DOHH2 (cell line): Measurements from ENCODE around the gene CCDC12.

Source experiments
- EZH2phosphoT487 ChIP-seq: fragments of 200-600 bp; sonication (generic); IDR thresholded peaks from 2 replicates; pipeline ENCODE4 v1.6.1; 2017; ENCODE audit warnings: borderline replicate concordance, mild to moderate bottlenecking, antibody characterized with exemption, low read length, moderate library complexity, mixed read lengths
- TF ChIP-seq, protein P1 (sequence below): fragments of 200-600 bp; sonication (generic); IDR thresholded peaks from one replicate; pipeline ENCODE4 v1.5.1; 2014; ENCODE audit warnings: antibody characterized with exemption, mild to moderate bottlenecking, low read depth, low read length; ENCODE audit not compliant: poor library complexity, severe bottlenecking

DNA sequence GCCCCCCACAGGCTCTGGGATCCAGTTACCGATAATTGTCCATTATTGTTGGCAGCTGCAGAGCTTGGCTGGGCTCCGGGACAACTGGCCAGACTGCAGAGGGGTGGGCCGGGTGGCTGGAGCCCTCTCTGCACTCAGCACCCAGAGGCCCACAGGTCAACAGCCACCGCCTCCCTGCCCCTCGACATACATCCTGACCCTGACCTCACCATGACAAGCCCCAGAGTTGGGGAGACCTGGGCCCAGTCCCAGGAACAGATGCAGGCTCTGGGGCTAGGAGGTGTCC lies 76.6 kb downstream of the CCDC12 start:
- TF ChIP-seq, protein P1, sequence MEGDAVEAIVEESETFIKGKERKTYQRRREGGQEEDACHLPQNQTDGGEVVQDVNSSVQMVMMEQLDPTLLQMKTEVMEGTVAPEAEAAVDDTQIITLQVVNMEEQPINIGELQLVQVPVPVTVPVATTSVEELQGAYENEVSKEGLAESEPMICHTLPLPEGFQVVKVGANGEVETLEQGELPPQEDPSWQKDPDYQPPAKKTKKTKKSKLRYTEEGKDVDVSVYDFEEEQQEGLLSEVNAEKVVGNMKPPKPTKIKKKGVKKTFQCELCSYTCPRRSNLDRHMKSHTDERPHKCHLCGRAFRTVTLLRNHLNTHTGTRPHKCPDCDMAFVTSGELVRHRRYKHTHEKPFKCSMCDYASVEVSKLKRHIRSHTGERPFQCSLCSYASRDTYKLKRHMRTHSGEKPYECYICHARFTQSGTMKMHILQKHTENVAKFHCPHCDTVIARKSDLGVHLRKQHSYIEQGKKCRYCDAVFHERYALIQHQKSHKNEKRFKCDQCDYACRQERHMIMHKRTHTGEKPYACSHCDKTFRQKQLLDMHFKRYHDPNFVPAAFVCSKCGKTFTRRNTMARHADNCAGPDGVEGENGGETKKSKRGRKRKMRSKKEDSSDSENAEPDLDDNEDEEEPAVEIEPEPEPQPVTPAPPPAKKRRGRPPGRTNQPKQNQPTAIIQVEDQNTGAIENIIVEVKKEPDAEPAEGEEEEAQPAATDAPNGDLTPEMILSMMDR: no peak
- no peak for TF ChIP-seq EZH2phosphoT487
